ENCODE results near the gene LCN12. TPM values are rescaled to one million over a fixed set of nuclear protein-coding genes. Genes with fewer than 3 reads are reported as not detected.

The LCN12 gene
- total RNA-seq, 2 donors from 2014 or later, result 0.27 TPM; not detected in 1

GRCh38 chr9:136991993-136992818 lies 40.1 kb downstream of the LCN12 start, which contains the start of gene PAXX:
PAXX (plus strand) TSS chr9:136992422; CDS start chr9:136992444, 22 bp downstream.
- ATAC-seq (ENCODE audit: insufficient number of reproducible peaks, low FRiP score, low read depth), result peak; percentile 74
- H3K27me3 ChIP-seq (replicated peaks; ENCODE audit: insufficient read depth), result no peaks in the 10 kb centered on the region
- peak within 1 kb of the TSS; percentile 98 for H3K4me3 ChIP-seq
- no peak for TF ChIP-seq CTCF (IDR thresholded peaks at IDR 0.05)
- peaks cover 24 to 37% of the 10 kb centered on the region in 2 donors for H3K4me1 ChIP-seq (ENCODE audit: control insufficient read depth in 1 of 2, low read depth in 2 of 2)
- peak within 1 kb of the TSS; percentile 22 to 65 for H3K27ac ChIP-seq
- no peaks in the 10 kb centered on the region for H3K9me3 ChIP-seq
- H3K36me3 ChIP-seq, result no peaks in the 10 kb centered on the region
- peak; percentile 58 for DNase-seq (ENCODE audit: low spot score)

- no peak for ATAC-seq (ENCODE audit: insufficient number of reproducible peaks, low FRiP score, low read depth)
- Histone ChIP-seq H3K27me3 (replicated peaks; ENCODE audit: insufficient read depth) (no peaks in the 10 kb centered on the region), H3K4me3 (peak overlapping the region; percentile 98), H3K9me3 (no peaks in the 10 kb centered on the region), H3K27ac (peak overlapping the region in 1 of 2 donors; percentile 65), H3K4me1 (ENCODE audit: control insufficient read depth in 1 of 2, low read depth in 2 of 2) (peaks cover 24 to 37% of the 10 kb centered on the region in 2 donors), H3K36me3 (no peaks in the 10 kb centered on the region)
- TF ChIP-seq CTCF (IDR thresholded peaks at IDR 0.05), result no peak
- no peak for DNase-seq (ENCODE audit: low spot score)
These were observed 40.8 kb downstream of the LCN12 start for GRCh38 chr9:136992819-136993369.

- Histone ChIP-seq H3K27ac (no peak overlapping the region), H3K4me3 (no peak overlapping the region), H3K36me3 (no peaks in the 10 kb centered on the region), H3K9me3 (no peaks in the 10 kb centered on the region), H3K4me1 (ENCODE audit: control insufficient read depth in 1 of 2, low read depth in 2 of 2) (peaks cover 24 to 37% of the 10 kb centered on the region in 2 donors), H3K27me3 (replicated peaks; ENCODE audit: insufficient read depth) (no peaks in the 10 kb centered on the region)
- ATAC-seq (ENCODE audit: insufficient number of reproducible peaks, low FRiP score, low read depth) (no peak), DNase-seq (ENCODE audit: low spot score) (no peak)
- no peak for TF ChIP-seq CTCF (IDR thresholded peaks at IDR 0.05)
These were observed 42.3 kb downstream of the LCN12 start for GRCh38 chr9:136994180-136994887.

GRCh38 chr9:136994888-136995230 lies 42.8 kb downstream of the LCN12 start:
- no peak for DNase-seq (ENCODE audit: low spot score)
- no peak for TF ChIP-seq CTCF (IDR thresholded peaks at IDR 0.05)
- Histone ChIP-seq H3K27ac (no peak overlapping the region), H3K9me3 (no peaks in the 10 kb centered on the region), H3K27me3 (replicated peaks; ENCODE audit: insufficient read depth) (no peaks in the 10 kb centered on the region), H3K4me3 (peak overlapping the region; percentile 63), H3K36me3 (no peaks in the 10 kb centered on the region), H3K4me1 (ENCODE audit: control insufficient read depth in 1 of 2, low read depth in 2 of 2) (peaks cover 24 to 37% of the 10 kb centered on the region in 2 donors)
- ATAC-seq (ENCODE audit: insufficient number of reproducible peaks, low FRiP score, low read depth), result no peak

GRCh38 chr9:136995362-136995761 lies 43.3 kb downstream of the LCN12 start:
- Histone ChIP-seq H3K27me3 (replicated peaks; ENCODE audit: insufficient read depth) (no peaks in the 10 kb centered on the region), H3K36me3 (no peaks in the 10 kb centered on the region), H3K9me3 (no peaks in the 10 kb centered on the region), H3K4me1 (ENCODE audit: control insufficient read depth in 1 of 2, low read depth in 2 of 2) (peaks cover 24 to 37% of the 10 kb centered on the region in 2 donors), H3K27ac (no peak overlapping the region), H3K4me3 (peak overlapping the region; percentile 63)
- no peak for DNase-seq (ENCODE audit: low spot score)
- TF ChIP-seq CTCF (IDR thresholded peaks at IDR 0.05), result no peak
- no peak for ATAC-seq (ENCODE audit: insufficient number of reproducible peaks, low FRiP score, low read depth)
